Peyer's patch (tissue), 4 donors: Measurements from ENCODE around the gene LCTL.

ENCODE experiments used
- CTCF ChIP-seq, 6 experiments: fragments of 450-650 bp in 4 of 6; fragments of 200-600 bp in 2 of 6; sonication (generic) in 1 of 6; IDR thresholded peaks; one replicate each; pipeline ENCODE4 v1.5.1; 2017 to 2019; ENCODE audit warnings: antibody characterized with exemption in 6 of 6, mild to moderate bottlenecking in 3 of 6, moderate library complexity in 1 of 6
- POLR2A ChIP-seq, 2 donors: fragments of 450-650 bp; IDR thresholded peaks; one replicate each; pipeline ENCODE4 v1.5.1; 2017; ENCODE audit warnings: antibody characterized with exemption in 2 of 2, mild to moderate bottlenecking in 2 of 2, moderate library complexity in 2 of 2

GRCh38 chr15:66508293-66508883 is 57.4 kb downstream of the LCTL start:
- TF ChIP-seq POLR2A (IDR thresholded peaks at IDR 0.05) (no peak), CTCF (IDR thresholded peaks at IDR 0.05) (no peak)
